Measurements from ENCODE around the gene SIRT4. TPM values are rescaled to one million over a fixed set of nuclear protein-coding genes. Genes with fewer than 3 reads are reported as not detected.
"Not testable (repeated sequence)": the region's sequence is repeated elsewhere in the genome, so short reads cannot be mapped to it uniquely, and the experiment has no call there.

SIRT4 gene
- total and polyA plus RNA-seq, 2 of the 8 experiments (the other 6 are each of a cell fraction or from before 2014, with no cell fraction given), result 3.8 to 4.1 TPM

- WGBS, 2 experiments (ENCODE audit: extremely low coverage in 1 of 2, insufficient coverage in 1 of 2, insufficient read length in 1 of 2, insufficient replicate concordance in 2 of 2, low coverage in 1 of 2, low lambda C conversion rate in 2 of 2, missing lambda C conversion rate in 1 of 2), result 96% methylated on average over 2 of the region's 2 CpGs; no CpG with 5 or more reads in 1 of the 2 experiments
- H3K9ac ChIP-seq (replicated peaks in 1 of 4; ENCODE audit: extremely low read depth in 1 of 4, low read depth in 3 of 4, low read length in 3 of 4); H3K27me3 ChIP-seq (replicated peaks in 1 of 4; ENCODE audit: control insufficient read depth in 3 of 4, extremely low read depth in 1 of 4, insufficient read depth in 3 of 4, low read length in 3 of 4); H2BK12ac ChIP-seq (ENCODE audit: low read depth, low read length); H3K4me1 ChIP-seq (replicated peaks in 1 of 4; ENCODE audit: control insufficient read depth in 3 of 4, insufficient read depth in 4 of 4, low read length in 3 of 4); H4K8ac ChIP-seq (ENCODE audit: extremely low read depth, insufficient read depth, low read length); H3K79me1 ChIP-seq (ENCODE audit: low read depth, low read length); H3K27ac ChIP-seq (ENCODE audit: low read depth, low read length); H2BK15ac ChIP-seq (ENCODE audit: low read length); H3K56ac ChIP-seq (replicated peaks; ENCODE audit: insufficient read length, low read depth, low read length); H3K36me3 ChIP-seq (ENCODE audit: control insufficient read depth in 2 of 4, insufficient read depth in 4 of 4, low read length in 3 of 4); H3K4ac ChIP-seq (replicated peaks; ENCODE audit: insufficient read length, low read depth, low read length); H2BK5ac ChIP-seq (ENCODE audit: low read depth, low read length); H2BK20ac ChIP-seq (ENCODE audit: low read length); H3K4me2 ChIP-seq (ENCODE audit: insufficient read depth in 1 of 2, low read depth in 2 of 2, low read length in 2 of 2); H3K23ac ChIP-seq (ENCODE audit: insufficient read length); FAIRE-seq; H2AK5ac ChIP-seq (ENCODE audit: low read depth, low read length); H3K14ac ChIP-seq (ENCODE audit: insufficient read length); H2BK120ac ChIP-seq (replicated peaks; ENCODE audit: low read depth, low read length); H4K91ac ChIP-seq (replicated peaks; ENCODE audit: insufficient read length, low read length); H4K5ac ChIP-seq (ENCODE audit: insufficient read length, low read depth, low read length); H4K20me1 ChIP-seq (replicated peaks in 1 of 2; ENCODE audit: control insufficient read depth in 1 of 2, insufficient read depth in 2 of 2, low read length in 2 of 2); H3K79me2 ChIP-seq (ENCODE audit: control insufficient read depth in 1 of 2, insufficient read depth in 2 of 2, low read length in 2 of 2); DNase-seq (ENCODE audit: low read depth in 1 of 2, low spot score in 2 of 2); H3K4me3 ChIP-seq (ENCODE audit: extremely low read depth in 1 of 4, insufficient read depth in 2 of 4, low read depth in 3 of 4, low read length in 4 of 4); H2AFZ ChIP-seq (ENCODE audit: low read length); H3K23me2 ChIP-seq (ENCODE audit: low read depth, low read length); H3K18ac ChIP-seq (ENCODE audit: extremely low read depth, low read length): not testable (repeated sequence)
- CTCF ChIA-PET (ENCODE audit: partially characterized antibody), result interaction anchor here (0.5 to 2.1 kb wide), 13 partner anchors 8 to 147 kb away, joined by 3 to 14 read pairs (median 4); partner anchors contain the start of gene PLA2G1B
- POLR2A ChIA-PET (ENCODE audit: partially characterized antibody), result interaction anchor here (1.2 to 1.7 kb wide), 2 partner anchors 12 to 46 kb away, joined by 3 to 6 read pairs; partner anchors contain the start of gene RNU4-2
- H3K9me3 ChIP-seq (ENCODE audit: insufficient read depth in 2 of 2, low read depth in 1 of 2, low read length in 1 of 2), result peaks cover 11 to 18% of the 10 kb centered on the region in 2 experiments
Observed at GRCh38 chr12:120336392-120336791, 34.3 kb downstream of the SIRT4 start.

Data from H1 (cell line).